ENCODE measurements around the gene ZNF557.

Gene ZNF557

DNA sequence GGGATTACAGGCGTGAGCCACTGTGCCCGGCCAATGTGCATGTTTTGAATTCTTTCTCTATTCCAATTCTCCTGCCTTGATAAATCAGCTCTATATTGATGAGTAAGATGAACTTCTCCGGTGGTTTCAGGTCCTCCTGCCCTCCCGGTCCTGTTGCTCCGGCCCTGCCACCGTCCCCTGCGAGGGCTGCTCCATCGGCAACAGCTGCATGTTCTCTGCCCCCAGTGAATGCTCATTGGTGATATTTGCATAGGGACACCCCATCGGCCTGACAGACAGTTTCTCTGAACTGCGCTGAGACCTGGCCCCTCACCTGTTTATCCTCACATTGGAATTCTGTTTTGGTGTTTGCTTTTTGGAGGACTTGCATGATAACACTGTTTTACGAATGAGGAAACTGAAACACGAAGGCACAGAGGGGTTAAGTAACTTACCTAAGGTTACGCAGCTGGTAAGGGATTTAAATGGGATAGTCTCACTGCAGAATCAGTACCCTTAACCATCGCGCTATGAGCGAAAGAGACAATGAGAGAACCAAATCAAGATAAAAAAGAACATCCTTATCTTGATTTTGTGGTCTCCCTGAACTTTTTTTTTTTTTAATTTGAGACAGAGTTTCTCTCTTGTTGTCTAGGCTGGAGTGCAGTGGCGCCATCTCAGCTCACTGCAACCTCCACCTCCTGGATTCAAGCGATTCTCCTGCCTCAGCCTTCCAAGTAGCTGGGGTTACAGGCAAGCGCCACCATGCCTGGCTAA, 32.2 kb downstream of the ZNF557 start:
- H2AFZ ChIP-seq (ENCODE audit: low read length): no peak overlapping the region

DNA sequence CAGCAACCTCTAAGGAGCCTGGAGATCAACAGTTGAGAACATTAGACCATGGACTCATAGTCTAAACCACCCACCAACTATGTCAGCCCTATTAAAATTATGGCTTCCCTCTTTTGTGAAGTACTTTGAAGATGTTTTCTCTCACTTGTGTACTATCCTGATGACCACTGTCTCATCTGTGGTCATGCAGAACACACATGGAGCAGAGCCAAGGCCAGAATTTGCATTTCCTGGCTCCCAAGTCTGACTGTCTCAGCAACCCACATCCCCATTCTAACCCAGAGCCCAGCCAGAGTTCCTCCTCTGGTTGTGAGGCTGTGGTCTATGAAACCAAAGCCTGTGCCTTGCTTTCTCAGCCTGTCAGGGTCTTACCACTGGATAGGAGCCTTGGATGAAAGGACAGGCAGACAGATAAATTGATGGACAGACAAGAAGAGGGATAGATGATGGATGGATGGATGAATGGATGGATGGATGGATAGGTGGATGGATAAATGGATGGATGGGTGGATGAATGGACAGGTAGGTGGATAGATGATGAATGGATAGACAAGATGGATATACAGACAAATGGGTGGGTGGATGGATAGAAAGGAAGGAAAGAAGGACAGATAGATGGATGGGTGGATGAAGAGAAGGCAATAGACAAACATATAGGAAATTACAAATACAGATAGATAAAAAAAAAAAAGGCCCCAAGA, 35.4 kb downstream of the ZNF557 start:
- Histone ChIP-seq H3K4me3 (ENCODE audit: low read length, poor library complexity, severe bottlenecking) (no peak overlapping the region), H3F3A (ENCODE audit: low read depth) (no peaks in the 10 kb centered on the region), H3K4me2 (ENCODE audit: low read depth, low read length, poor library complexity, severe bottlenecking) (no peak overlapping the region), H3K79me2 (ENCODE audit: insufficient read depth, low read length) (no peaks in the 10 kb centered on the region), H3K4me1 (ENCODE audit: insufficient read depth, low read length, poor library complexity, severe bottlenecking) (peaks cover under 1% of the 10 kb centered on the region), H4K20me1 (ENCODE audit: insufficient read depth, low read length, poor library complexity, severe bottlenecking) (no peaks in the 10 kb centered on the region), H3K27me3 (ENCODE audit: insufficient read depth, low read length, poor library complexity, severe bottlenecking) (no peaks in the 10 kb centered on the region), H3K9me2 (replicated peaks; ENCODE audit: low read depth, low read length) (no peaks in the 10 kb centered on the region), H3K36me3 (ENCODE audit: insufficient read depth, low read length) (no peaks in the 10 kb centered on the region), H2AFZ (ENCODE audit: low read length) (no peak overlapping the region), H3K9me3 (ENCODE audit: insufficient read depth, low read depth, low read length) (no peaks in the 10 kb centered on the region), H3K9ac (ENCODE audit: low read depth, low read length, poor library complexity, severe bottlenecking) (no peak overlapping the region)
- TF ChIP-seq EZH2phosphoT487 (IDR thresholded peaks at IDR 0.05; ENCODE audit: borderline replicate concordance): no peak
- TF ChIP-seq, protein P1, sequence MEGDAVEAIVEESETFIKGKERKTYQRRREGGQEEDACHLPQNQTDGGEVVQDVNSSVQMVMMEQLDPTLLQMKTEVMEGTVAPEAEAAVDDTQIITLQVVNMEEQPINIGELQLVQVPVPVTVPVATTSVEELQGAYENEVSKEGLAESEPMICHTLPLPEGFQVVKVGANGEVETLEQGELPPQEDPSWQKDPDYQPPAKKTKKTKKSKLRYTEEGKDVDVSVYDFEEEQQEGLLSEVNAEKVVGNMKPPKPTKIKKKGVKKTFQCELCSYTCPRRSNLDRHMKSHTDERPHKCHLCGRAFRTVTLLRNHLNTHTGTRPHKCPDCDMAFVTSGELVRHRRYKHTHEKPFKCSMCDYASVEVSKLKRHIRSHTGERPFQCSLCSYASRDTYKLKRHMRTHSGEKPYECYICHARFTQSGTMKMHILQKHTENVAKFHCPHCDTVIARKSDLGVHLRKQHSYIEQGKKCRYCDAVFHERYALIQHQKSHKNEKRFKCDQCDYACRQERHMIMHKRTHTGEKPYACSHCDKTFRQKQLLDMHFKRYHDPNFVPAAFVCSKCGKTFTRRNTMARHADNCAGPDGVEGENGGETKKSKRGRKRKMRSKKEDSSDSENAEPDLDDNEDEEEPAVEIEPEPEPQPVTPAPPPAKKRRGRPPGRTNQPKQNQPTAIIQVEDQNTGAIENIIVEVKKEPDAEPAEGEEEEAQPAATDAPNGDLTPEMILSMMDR (conservative IDR thresholded peaks at IDR 0.05; ENCODE audit: low read length): no peak

More for the DNA sequence above, 32.2 kb downstream of the ZNF557 start:
- no peaks in the 10 kb centered on the region for H3K9me3 ChIP-seq (ENCODE audit: insufficient read depth, low read depth, low read length)
- no peaks in the 10 kb centered on the region for H3K9me2 ChIP-seq (replicated peaks; ENCODE audit: low read depth, low read length)
- TF ChIP-seq, protein P1 (conservative IDR thresholded peaks at IDR 0.05; ENCODE audit: low read length): no peak
- no peak for TF ChIP-seq EZH2phosphoT487 (IDR thresholded peaks at IDR 0.05; ENCODE audit: borderline replicate concordance)
- no peaks in the 10 kb centered on the region for H4K20me1 ChIP-seq (ENCODE audit: insufficient read depth, low read length, poor library complexity, severe bottlenecking)
- no peak overlapping the region for H3K9ac ChIP-seq (ENCODE audit: low read depth, low read length, poor library complexity, severe bottlenecking)
- H3K4me3 ChIP-seq (ENCODE audit: low read length, poor library complexity, severe bottlenecking): no peak overlapping the region
- H3K27me3 ChIP-seq (ENCODE audit: insufficient read depth, low read length, poor library complexity, severe bottlenecking): no peaks in the 10 kb centered on the region
- no peaks in the 10 kb centered on the region for H3F3A ChIP-seq (ENCODE audit: low read depth)
- no peak overlapping the region for H3K4me2 ChIP-seq (ENCODE audit: low read depth, low read length, poor library complexity, severe bottlenecking)
- no peaks in the 10 kb centered on the region; the same call in 1 of the 2 replicates for H3K79me2 ChIP-seq (ENCODE audit: insufficient read depth, low read length)
- no peaks in the 10 kb centered on the region for H3K36me3 ChIP-seq (ENCODE audit: insufficient read depth, low read length)
- peaks cover 15% of the 10 kb centered on the region for H3K4me1 ChIP-seq (ENCODE audit: insufficient read depth, low read length, poor library complexity, severe bottlenecking)

DNA sequence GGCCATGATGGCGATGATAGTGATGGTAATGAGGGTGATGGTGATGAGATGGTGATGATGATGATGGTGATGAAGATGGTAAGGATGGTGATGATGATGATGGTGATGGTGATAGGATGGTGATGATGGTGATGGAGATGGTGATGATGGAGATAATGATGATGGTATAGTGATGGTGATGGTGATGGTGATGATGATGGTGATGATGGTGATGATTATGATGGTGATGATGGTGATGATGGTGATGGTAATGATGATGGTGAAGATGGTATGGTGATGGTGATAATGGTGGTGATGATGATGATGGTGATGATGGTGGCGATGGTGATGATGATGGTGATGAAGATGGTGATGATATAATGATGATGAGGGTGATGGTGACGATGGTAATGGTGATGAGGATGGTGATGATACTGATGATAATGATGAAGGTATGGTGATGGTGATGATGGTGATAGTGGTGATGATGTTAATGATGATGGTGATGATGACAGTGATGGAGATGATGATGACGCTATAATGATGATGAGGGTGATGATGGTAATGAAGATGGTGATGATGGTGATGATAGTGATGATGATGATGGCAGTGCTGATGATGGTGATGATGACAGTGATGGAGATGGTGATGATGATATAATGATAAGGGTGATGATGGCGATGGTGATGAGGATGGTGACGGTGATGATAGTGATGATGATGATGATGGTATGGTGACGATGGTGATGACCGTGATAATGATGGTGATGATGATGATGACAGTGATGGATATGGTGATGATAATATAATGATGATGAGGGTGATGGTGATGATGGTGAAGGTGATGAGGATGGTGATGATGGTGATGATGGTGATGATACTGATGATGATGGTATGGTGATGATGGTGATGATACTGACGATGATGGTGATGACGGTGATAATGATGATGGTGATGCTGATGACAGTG, 37.5 kb downstream of the ZNF557 start:
- H3K9me3 ChIP-seq (ENCODE audit: insufficient read depth, low read depth, low read length): no peaks in the 10 kb centered on the region
- no peak overlapping the region for H3K9ac ChIP-seq (ENCODE audit: low read depth, low read length, poor library complexity, severe bottlenecking)
- TF ChIP-seq, protein P1 (conservative IDR thresholded peaks at IDR 0.05; ENCODE audit: low read length): no peak
- TF ChIP-seq EZH2phosphoT487 (IDR thresholded peaks at IDR 0.05; ENCODE audit: borderline replicate concordance): no peak
- H3K79me2 ChIP-seq (ENCODE audit: insufficient read depth, low read length): no peaks in the 10 kb centered on the region
- no peaks in the 10 kb centered on the region for H4K20me1 ChIP-seq (ENCODE audit: insufficient read depth, low read length, poor library complexity, severe bottlenecking)
- H3K4me2 ChIP-seq (ENCODE audit: low read depth, low read length, poor library complexity, severe bottlenecking): no peak overlapping the region
- no peaks in the 10 kb centered on the region for H3K9me2 ChIP-seq (replicated peaks; ENCODE audit: low read depth, low read length)
- H3K36me3 ChIP-seq (ENCODE audit: insufficient read depth, low read length): no peaks in the 10 kb centered on the region
- H3K4me3 ChIP-seq (ENCODE audit: low read length, poor library complexity, severe bottlenecking): no peak overlapping the region
- no peak overlapping the region for H2AFZ ChIP-seq (ENCODE audit: low read length)
- H3K27me3 ChIP-seq (ENCODE audit: insufficient read depth, low read length, poor library complexity, severe bottlenecking): no peaks in the 10 kb centered on the region
- no peaks in the 10 kb centered on the region for H3K4me1 ChIP-seq (ENCODE audit: insufficient read depth, low read length, poor library complexity, severe bottlenecking)
- no peaks in the 10 kb centered on the region for H3F3A ChIP-seq (ENCODE audit: low read depth)

Measured in Loucy (cell line).